Colonic mucosa (tissue), 4 donors: Measurements from ENCODE around the gene CRYBB1. TPM values are rescaled to one million over a fixed set of nuclear protein-coding genes. Genes with fewer than 3 reads are reported as not detected.

ENCODE experiments used
- DNase-seq: peaks from one replicate; pipeline ENCODE4 v3.0.0-alpha.2; 2020
- H3K27ac ChIP-seq: fragments of 200-600 bp; one replicate; pipeline ENCODE4 v1.8.0; 2021
- H3K27me3 ChIP-seq: fragments of 200-600 bp; one replicate; pipeline ENCODE4 v1.8.0; 2021
- H3K36me3 ChIP-seq: fragments of 200-600 bp; one replicate; pipeline ENCODE4 v1.8.0; 2021
- H3K4me1 ChIP-seq: fragments of 200-600 bp; one replicate; pipeline ENCODE4 v1.8.0; 2021; ENCODE audit warnings: mild to moderate bottlenecking
- H3K4me3 ChIP-seq: fragments of 200-600 bp; one replicate; pipeline ENCODE4 v1.8.0; 2021
- H3K9ac ChIP-seq, 2 donors: one replicate each; pipeline ENCODE4 v1.7.0; 2013; ENCODE audit warnings: control low read depth in 2 of 2, low read depth in 2 of 2, low read length in 2 of 2
- H3K9me3 ChIP-seq: fragments of 200-600 bp; one replicate; pipeline ENCODE4 v1.8.0; 2021
- CTCF ChIP-seq: fragments of 200-600 bp; IDR thresholded peaks from one replicate; pipeline ENCODE4 v1.8.0; 2022; ENCODE audit warnings: antibody characterized with exemption, mild to moderate bottlenecking
- intact Hi-C: fragments of 100-400 bp; cut with DNase I; formaldehyde crosslinking; loops from one replicate; pipeline ENCODE4 v1.14.1; 2022
- total RNA-seq, 2 donors: library from RNA; stranded (reverse); fragmentation: NEBNext Ultra II Directional in 1 of 2; extraction: Animal tissue kit (Norgen Biotek cat#: 25700) in 1 of 2; gene quantifications; one replicate each; pipeline ENCODE4 v1.2.1, GENCODE V29; 2021
- donor health status: healthy.
- donor health status: DM: no; HTN: no; CAD: no.
- donor health status: DM: no; HTN: no; CAD: no.

CRYBB1 gene
- total RNA-seq, result under 1 TPM in 1 of 2 donors, not detected in 1; 0.32 TPM

- no peak for TF ChIP-seq CTCF
- Histone ChIP-seq H3K27me3 (no peaks in the 10 kb centered on the region), H3K36me3 (no peaks in the 10 kb centered on the region), H3K9me3 (no peaks in the 10 kb centered on the region), H3K4me3 (no peak within 1 kb of the TSS), H3K4me1 (no peaks in the 10 kb centered on the region), H3K9ac (no peak within 1 kb of the TSS), H3K27ac (no peak within 1 kb of the TSS)
- intact Hi-C loops, result no loop called here
- no peak for DNase-seq
Measured at GRCh38 chr22:26617271-26618199, at the start of gene CRYBB1. CRYBB1 (minus strand) TSS chr22:26618027; CDS start chr22:26616319, 1,708 bp downstream.

DNA sequence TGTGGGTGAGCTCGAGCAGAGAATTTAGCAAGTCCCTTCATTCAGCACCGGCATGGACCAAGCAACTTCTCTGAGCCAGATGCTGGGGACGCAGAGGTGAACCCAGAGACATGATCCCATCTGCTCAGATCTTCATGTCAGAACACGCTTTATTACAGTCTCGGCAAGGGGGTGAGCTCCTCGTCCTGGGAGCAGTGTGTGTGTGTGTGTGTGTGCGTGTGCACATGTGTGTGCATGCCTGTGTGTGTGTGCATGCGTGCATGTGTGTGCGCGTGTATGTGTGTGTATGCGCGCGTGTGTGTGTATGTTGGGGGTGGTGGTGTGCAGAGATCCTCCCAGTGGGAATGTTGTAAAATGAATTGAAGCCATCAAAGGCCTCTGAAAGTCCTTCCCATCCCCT is 49.3 kb upstream of the CRYBB1 start:
- Histone ChIP-seq H3K9ac (no peak overlapping the region), H3K4me1 (peaks cover 2% of the 10 kb centered on the region), H3K4me3 (no peak overlapping the region), H3K27me3 (no peaks in the 10 kb centered on the region), H3K9me3 (no peaks in the 10 kb centered on the region), H3K27ac (no peak overlapping the region), H3K36me3 (no peaks in the 10 kb centered on the region)
- no peak for DNase-seq
- no peak for TF ChIP-seq CTCF
- intact Hi-C loops, result no loop called here

DNA sequence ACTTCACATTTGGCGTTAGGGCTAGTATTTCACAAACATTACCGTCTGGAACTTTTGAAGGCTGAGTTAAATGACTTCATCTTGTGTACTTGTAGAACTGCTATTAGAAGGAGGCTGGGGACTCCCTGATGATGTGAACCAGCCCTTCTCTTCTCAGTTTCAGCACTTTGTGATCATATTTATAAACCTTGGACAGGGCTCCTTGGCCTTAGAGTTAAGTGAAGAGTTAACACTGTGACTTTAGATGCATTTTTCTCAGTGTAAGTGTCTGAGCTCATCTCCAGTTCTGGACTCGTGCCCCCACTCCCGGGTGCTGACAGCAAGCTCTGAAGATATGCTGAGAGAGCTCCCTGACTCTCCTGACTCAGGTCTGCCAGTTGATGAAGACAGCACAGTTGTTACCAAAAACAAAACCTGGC is 48.0 kb upstream of the CRYBB1 start:
- Histone ChIP-seq H3K4me3 (no peak overlapping the region), H3K9ac (peak overlapping the region in 1 of 2 donors; percentile 24), H3K9me3 (no peaks in the 10 kb centered on the region), H3K4me1 (no peaks in the 10 kb centered on the region), H3K27ac (no peak overlapping the region), H3K36me3 (no peaks in the 10 kb centered on the region), H3K27me3 (no peaks in the 10 kb centered on the region)
- DNase-seq, result no peak
- intact Hi-C loops, result no loop called here
- TF ChIP-seq CTCF, result peak; percentile 18

- no peak overlapping the region for H3K9ac ChIP-seq
- H3K36me3 ChIP-seq, result no peaks in the 10 kb centered on the region
- no peak overlapping the region for H3K4me3 ChIP-seq
- H3K4me1 ChIP-seq, result peaks cover 7% of the 10 kb centered on the region
- DNase-seq, result no peak
- no peak for TF ChIP-seq CTCF
- intact Hi-C loops, result no loop called here
- no peaks in the 10 kb centered on the region for H3K9me3 ChIP-seq
- no peak overlapping the region for H3K27ac ChIP-seq
- H3K27me3 ChIP-seq, result peaks cover 5% of the 10 kb centered on the region
Measured at GRCh38 chr22:26663374-26663923, 45.6 kb upstream of the CRYBB1 start.

GRCh38 chr22:26662160-26662559 is 44.3 kb upstream of the CRYBB1 start:
- Histone ChIP-seq H3K9me3 (no peaks in the 10 kb centered on the region), H3K36me3 (no peaks in the 10 kb centered on the region), H3K27ac (no peak overlapping the region), H3K9ac (no peak overlapping the region), H3K27me3 (peaks cover 17% of the 10 kb centered on the region), H3K4me1 (peaks cover 7% of the 10 kb centered on the region), H3K4me3 (no peak overlapping the region)
- intact Hi-C loops, result no loop called here
- DNase-seq, result no peak
- no peak for TF ChIP-seq CTCF
